HG03196 (cell line): ENCODE results near the gene NLRP12.
"Not testable (repeated sequence)": the region's sequence is repeated elsewhere in the genome, so short reads cannot be mapped to it uniquely, and the experiment has no call there.

Experiments used
- ATAC-seq: cut with Tn5 transposase; IDR thresholded peaks from one replicate; pipeline ENCODE4 v1.9.1; 2021; ENCODE audit not compliant: unreplicated experiment

The NLRP12 gene

GRCh38 chr19:53832861-53833260 lies 8.7 kb upstream of the NLRP12 start:
- ATAC-seq: not testable (repeated sequence)

GRCh38 chr19:53828531-53828930 lies 4.4 kb upstream of the NLRP12 start:
- no peak for ATAC-seq

DNA sequence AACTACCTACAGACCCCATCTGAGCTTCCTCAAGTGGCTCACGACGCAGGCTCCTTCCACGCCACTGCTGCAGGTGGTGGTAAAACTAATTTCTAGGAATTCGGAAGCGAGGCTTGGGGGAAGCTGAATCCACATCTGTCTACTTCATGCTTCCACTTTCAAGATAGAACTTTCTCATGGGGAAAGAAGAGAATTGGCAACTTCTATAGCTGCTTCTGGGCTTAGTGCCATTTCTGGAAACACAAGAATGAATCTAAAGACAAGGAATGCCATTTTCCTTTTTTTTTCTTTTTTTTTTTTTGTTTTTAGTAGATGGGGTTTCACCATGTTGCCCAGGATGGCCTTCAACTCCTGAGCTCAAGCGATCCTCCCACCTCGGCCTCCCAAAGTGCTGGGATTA lies 2.8 kb upstream of the NLRP12 start:
- ATAC-seq: no peak

DNA sequence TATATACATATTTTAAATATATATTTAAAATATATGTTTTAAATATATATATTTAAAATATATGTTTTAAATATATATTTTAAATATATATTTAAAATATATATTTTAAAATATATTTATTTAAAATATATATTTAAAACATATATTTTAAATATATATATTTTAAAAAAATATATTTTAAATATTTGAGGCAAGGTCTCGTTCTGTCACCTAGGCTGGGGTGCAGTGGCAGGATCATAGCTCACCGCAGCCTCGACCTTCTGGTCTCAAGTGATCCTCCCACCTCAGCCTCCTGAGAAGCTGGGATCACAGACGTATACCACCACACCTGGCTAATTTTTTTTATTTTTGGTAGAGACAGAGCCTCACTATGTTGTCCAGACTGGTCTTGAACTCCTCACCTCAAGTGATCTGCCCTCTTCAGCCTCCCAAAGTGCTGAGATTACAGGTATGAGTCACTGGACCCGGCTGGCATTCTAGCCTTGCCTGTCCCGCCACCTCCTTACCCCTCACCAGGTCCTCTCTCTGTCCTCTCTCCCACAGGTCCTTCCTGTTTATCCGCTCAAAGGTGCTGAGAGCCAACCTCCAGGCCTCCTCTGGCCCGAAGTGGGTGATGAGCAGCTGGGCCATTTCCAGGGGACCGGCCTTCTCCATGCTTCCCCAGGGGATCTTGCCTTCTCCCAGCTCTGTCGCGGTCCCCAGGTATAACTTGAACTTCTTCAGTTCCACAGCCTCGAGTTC lies 564 bp downstream of the NLRP12 start:
- ATAC-seq: no peak

GRCh38 chr19:53819861-53820260 lies 4.3 kb downstream of the NLRP12 start:
- ATAC-seq: no peak

DNA sequence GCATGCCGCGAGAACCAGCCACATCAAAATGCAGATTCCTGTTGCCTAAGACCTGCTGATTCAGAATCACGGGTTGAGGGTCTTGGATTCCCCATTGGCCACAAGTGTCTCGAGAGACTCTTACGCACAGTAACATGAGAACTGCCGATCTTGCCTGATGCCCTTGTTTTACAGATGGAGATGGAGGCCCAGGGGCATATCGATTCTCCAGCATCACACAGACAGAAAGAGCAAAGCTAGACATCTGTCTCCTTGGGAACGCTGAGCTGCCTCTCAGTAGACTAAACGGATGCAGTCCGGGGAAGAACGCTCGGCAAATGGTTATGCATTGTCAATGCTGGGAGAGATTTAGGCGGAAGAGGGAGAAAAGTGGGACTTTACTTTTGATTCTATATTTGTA lies 5.4 kb downstream of the NLRP12 start:
- ATAC-seq: no peak

DNA sequence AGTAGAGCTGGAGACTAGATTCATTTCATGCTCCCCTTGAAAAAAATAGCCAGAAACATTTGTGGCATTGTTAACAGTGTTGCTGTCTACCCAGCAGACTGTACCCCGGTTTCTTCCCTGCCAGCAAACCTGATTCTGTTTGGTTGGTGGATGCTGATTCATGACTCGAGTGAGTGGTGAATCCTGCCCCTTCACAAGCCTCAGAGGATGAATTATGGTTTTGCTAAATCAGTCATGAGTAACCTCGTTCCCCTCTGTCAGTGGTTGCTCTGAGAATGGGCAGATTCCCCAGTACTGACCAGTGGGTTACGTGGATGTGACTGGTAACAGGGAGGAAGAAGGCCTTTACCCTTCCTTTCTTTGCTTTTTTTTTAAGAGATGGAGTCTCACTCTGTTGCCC lies 10.1 kb downstream of the NLRP12 start:
- no peak for ATAC-seq

DNA sequence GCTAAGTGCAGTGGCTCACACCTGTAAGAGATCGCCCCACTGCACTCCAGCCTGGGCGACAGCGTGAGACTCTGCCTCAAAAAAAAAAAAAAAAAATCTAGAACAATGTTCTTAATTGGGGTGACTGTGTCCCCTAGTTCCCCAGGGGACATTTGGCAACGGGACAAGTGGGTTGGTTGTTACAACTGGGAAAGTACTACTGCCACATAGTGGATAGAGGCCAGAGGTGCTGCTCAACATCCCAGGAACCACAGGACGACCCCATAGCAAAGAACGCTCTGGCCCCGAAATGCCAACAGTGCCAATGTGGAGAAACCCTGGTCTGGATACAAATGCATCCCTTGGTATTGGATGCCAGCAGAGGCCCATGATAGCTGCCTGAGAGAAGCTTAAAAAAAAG lies 11.8 kb downstream of the NLRP12 start:
- ATAC-seq: no peak

GRCh38 chr19:53810891-53811290 lies 13.2 kb downstream of the NLRP12 start:
- ATAC-seq: no peak

GRCh38 chr19:53810187-53810546 lies 13.9 kb downstream of the NLRP12 start:
- no peak for ATAC-seq

- ATAC-seq: no peak
Measured at GRCh38 chr19:53809518-53810186, 14.5 kb downstream of the NLRP12 start.

DNA sequence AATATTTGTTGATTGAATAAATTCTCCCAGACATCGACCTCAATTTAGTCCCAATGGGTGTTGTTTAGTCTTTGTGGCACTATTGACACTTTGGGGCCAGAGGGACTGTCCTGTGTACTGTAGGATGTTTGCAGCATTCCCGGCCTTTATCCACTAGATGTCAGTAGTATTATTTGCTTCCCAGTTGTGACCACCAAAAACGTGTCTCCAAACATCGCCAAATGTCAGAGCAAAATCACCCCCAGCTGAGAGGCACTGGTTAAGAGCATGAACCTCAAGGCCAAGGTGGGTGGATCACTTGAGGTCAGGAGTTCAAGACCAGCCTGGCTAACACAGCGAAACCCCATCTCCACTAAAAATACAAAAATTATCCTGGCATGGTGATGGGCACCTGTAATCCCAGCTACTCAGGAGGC lies 15.4 kb downstream of the NLRP12 start:
- no peak for ATAC-seq

GRCh38 chr19:53801257-53801656 lies 22.9 kb downstream of the NLRP12 start:
- no peak for ATAC-seq

DNA sequence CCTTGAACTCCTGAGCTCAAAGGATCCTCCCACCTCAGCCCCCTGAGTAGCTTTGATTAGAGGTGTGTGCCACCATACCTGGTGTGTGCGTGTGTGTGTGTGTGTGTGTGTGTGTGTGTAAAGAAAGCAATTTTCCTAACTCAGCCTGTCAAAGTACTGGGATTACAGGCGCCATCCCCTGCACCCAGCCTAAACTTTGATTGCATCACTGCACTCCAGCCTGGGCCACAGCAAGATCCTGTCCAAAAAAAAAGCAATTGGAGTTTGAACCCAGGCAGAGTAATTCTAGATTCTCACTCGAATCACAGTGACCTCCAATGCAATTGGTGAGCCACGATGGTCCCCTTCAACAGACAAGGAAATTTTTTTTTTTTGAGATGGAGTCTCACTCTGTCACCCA lies 29.1 kb downstream of the NLRP12 start:
- no peak for ATAC-seq

DNA sequence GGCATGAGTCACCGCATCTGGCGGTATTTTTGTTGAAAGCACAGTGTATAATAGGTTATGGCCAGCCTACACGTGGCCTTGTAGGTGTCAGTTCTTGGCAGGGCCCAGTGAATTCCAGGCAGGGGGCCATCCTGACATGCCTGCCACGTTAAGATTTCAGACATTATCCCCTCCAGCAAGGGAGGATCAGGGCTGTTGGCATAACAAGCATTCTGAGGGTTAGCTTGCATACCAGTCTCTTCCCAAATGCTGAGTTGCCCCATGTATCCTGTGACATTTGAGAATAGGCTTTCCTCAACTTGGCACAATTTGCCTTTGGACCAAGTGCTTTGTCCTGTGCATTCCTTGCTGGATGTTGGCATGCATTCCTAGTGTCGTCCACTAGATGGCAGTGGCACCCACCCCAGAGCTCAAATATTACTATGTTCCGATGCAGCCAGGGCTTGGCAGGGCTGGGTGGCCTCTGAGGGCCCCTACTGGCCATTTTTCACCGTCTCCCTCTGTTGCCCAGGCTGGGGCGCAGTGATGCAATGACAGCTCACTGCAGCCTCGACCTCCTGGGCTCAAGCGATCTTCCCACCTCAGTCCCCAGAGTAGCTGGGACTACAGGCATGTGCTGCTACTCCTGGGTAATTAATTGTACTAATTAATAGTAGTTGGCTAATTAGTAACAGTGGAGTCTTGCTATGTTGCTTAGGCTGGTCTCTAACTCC lies 31.2 kb downstream of the NLRP12 start:
- no peak for ATAC-seq

GRCh38 chr19:53789708-53790678 lies 34.1 kb downstream of the NLRP12 start:
- ATAC-seq: no peak

DNA sequence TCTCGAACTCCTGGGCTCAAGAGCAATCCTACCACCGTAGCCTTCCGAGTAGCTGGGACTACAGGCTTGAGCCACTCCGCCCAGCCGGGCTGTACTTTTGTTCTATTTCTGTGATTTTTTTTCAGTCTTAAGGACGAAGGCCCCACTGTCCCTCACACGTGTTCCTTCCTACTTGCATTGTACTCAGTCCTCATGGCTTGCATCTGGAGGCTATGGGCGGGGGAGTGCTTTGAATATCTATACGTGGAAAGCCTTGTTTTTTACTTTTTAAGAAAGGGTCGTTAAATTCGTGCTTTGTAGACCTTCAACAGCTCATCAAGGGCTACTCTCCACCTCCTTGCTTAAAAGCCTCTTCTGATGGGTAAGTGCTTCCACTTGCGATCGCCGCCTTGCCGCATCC lies 36.8 kb downstream of the NLRP12 start:
- ATAC-seq: no peak

DNA sequence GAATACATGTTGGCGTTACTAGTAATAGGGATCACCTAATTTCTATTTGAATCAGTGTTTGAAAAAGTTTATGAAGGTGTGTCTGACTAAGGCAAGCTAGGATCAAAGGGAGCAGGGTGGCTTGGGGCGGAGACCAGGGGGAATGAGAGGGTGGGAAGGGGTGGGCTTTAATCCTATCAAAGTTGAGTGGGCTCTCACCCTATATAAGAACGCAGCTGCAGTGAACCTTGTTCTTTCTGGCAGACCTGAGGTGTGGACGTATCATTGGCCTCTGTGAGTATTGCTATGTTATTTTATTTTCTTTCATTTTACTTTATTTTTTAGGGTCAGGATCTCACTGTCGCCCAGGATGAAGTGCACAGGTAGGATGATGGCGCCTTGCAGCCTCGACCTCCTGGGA lies 37.4 kb downstream of the NLRP12 start:
- no peak for ATAC-seq

- no peak for ATAC-seq
Measured at GRCh38 chr19:53785196-53785889, 38.8 kb downstream of the NLRP12 start.

DNA sequence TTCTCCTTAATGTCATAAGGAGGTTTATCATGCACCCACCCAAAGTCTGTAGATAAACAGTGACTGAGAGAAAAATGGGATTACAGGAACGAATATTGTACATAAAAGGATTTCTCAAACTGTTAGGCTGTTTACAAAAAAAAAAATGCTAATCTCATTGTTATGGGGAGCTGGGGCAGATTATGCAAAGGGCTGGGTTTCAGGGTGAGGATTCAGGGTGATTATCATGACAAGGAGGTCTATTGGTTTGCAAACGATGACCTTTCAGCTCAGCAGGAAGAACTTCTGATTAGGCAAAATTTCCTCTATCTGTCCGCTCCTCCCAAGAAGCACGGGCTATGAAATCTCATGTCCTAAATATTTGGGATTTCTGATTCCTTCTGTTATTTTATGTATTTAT lies 41.4 kb downstream of the NLRP12 start:
- no peak for ATAC-seq
